ENCODE results near the gene PAPPA2.

DNA sequence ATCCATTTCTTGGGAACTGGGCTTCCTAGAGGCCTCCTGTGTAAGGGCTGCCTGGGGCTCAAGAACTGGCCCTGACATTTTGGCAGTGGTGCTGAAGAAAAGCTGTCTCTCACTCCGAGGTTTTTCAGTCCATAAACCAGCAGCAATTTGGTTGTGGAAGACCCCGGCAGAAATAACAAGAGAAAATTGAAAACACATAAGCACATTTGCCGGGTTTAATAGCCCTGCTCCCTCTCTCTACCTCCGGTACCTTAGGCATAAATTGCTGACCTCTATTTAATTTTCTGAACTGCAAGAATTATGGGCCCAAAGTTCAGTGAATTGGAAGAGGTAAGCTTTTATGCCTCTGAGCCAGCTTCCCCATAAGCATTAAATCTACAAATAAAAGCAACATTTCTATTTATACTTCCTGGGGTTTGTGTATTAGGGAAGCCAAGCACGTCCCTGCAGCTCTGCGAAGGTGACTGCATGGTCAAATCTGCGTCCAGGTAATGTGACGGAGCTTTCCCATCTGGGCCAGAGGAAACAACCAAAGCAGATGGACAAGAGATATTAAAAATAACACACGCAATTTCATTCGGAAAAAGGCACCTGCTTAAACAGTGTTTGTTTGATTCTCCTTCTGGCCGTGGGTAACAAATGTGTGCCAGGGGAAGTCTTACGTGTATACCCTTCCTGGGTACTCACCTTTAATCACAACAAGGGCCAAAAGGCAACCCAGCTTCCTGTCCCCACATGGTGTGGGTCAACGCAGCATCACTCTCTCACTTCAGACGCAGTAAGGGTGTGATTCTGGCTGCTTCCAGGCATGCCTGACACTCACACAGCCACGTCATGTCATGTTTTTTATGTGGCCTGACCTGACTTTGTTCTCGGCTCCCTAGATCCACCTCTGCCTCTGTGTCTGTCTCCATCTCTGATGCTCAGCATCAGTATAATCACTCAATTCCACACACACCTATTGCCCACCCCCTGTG is 69.2 kb downstream of the PAPPA2 start:
- TF ChIP-seq KAT7 (CRISPR knock-in tag; IDR thresholded peaks at IDR 0.05; ENCODE audit: borderline replicate concordance) (no peak), PCBP1 (IDR thresholded peaks at IDR 0.05; ENCODE audit: low read depth, low read length, poor library complexity, severe bottlenecking) (no peak)
- TF ChIP-seq, protein P1, sequence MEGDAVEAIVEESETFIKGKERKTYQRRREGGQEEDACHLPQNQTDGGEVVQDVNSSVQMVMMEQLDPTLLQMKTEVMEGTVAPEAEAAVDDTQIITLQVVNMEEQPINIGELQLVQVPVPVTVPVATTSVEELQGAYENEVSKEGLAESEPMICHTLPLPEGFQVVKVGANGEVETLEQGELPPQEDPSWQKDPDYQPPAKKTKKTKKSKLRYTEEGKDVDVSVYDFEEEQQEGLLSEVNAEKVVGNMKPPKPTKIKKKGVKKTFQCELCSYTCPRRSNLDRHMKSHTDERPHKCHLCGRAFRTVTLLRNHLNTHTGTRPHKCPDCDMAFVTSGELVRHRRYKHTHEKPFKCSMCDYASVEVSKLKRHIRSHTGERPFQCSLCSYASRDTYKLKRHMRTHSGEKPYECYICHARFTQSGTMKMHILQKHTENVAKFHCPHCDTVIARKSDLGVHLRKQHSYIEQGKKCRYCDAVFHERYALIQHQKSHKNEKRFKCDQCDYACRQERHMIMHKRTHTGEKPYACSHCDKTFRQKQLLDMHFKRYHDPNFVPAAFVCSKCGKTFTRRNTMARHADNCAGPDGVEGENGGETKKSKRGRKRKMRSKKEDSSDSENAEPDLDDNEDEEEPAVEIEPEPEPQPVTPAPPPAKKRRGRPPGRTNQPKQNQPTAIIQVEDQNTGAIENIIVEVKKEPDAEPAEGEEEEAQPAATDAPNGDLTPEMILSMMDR (IDR thresholded peaks at IDR 0.05 in 2 of 3, conservative IDR thresholded peaks at IDR 0.05 in 1 of 3; ENCODE audit: insufficient read depth in 2 of 3, low read depth in 1 of 3, low read length in 3 of 3), result no peak
